Measurements from ENCODE around the gene ACADSB.
A peak's percentile ranks its signal among the peaks of the same experiment; 100 is the strongest.

The ACADSB gene

DNA sequence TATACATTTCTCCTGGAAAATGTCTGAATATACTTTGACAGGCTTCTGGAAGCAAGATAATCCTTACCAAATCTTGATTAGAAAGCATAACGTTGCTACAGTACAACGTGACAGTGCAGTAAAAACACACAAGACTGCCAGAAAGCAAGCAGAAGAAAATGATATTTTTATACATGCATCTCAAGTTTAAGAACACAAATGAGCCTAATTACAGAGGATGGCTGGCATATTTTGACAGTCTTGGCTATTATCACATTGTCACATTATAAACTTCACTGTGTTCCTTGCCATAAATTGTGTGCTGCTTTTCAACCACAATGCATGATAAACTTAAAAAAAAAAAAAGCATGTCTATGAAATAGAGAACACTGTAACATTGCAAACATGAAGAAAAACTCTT lies 4.5 kb upstream of the ACADSB start:
- no peak for DNase-seq (ENCODE audit: low spot score)

DNA sequence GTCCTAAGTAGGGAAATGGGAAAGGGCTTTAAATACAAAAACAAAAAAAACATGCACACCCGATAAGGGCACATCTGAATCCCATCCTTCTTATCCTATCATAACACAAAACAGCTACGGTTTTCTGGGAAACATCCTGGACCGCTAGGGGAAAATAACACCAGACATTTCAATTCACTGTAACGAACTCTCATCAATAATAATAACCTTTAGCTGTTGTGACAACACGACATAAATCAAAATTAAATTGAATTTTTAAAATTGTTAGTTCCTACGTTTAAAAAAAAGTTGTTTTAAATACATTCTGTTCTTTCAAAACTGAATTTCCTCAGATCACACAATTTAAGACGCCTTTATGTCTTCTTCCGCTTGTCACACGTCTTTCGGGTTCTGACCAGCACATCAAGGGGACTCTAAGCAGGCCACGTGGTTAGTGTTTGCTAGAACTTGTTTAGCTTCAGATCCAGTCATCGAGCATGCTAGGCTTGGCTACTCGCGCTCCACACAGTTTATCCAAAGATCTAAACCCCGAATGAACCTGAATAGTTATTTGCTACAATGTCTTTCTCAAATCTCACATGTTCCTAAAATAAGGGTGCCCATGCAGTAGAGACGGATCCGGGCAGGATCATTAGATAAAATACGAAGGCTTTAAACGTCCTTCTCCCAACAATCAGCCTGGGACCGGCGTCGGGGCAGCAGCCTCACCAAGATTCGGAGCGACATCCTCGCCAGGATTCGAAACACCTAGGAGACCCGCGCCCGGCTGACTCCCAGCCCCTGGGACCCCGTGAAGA lies 1.1 kb upstream of the ACADSB start:
- DNase-seq (ENCODE audit: low spot score), result peak; percentile 64

DNA sequence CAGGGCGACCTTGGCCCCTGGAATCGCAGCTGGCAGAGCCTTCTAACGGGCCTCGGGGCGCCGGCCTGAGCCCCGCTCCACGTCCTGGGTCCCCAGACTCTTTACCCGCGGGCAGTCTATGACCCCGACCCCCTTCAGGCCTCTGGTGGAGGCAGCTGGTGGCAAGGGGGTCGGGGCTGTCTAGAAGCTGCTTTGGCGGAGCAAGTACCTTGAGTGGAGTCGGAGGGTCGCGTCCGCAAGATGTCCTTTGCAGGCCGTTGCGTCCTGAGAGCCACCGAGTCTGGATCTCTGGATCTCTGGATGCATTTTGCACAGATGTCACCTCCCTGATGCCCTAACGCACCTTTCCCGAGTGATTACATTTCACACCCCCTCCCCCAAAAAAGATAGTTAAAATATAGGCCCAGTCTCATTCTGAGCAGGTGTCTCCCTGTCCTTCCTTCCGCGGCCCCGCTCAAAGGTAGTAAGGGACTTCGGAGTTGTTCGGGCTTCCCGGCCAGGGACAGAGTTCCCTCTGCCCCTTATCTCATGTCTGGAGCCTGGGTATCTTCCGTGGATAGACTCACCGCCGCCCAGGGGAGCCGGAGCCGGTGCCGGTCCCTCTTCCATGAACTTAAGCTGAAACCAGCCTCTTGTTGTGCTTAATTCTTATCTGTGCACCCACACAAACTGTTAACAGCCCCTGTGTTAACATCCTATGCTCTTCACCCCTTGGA lies 457 bp downstream of the ACADSB start:
- peak; percentile 29 for DNase-seq (ENCODE audit: low spot score)

DNA sequence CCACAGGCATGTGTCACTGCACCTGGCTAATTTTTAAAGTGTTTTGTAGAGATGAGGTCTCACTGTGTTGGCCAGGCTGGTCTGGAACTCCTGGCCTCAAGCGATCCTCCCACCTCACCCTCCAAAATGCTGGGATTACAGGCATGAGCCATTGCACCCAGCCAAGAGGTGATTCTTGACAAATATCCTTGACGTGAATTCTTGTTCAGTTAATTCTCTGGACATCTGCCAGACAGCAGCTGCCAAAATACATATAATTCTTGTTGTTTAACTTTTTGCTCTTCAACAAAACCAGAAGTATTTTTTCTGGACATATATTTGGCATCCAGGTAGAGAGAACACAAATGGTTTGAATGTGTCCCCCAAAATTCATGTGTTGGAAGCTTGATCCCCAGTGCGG lies 3.2 kb downstream of the ACADSB start:
- no peak for DNase-seq (ENCODE audit: low spot score)

GRCh38 chr10:123013456-123014419 lies 4.9 kb downstream of the ACADSB start:
- peak; percentile 53 for DNase-seq (ENCODE audit: low spot score)

- DNase-seq (ENCODE audit: low spot score), result no peak
These were observed 6.0 kb downstream of the ACADSB start for GRCh38 chr10:123014772-123015171.

DNA sequence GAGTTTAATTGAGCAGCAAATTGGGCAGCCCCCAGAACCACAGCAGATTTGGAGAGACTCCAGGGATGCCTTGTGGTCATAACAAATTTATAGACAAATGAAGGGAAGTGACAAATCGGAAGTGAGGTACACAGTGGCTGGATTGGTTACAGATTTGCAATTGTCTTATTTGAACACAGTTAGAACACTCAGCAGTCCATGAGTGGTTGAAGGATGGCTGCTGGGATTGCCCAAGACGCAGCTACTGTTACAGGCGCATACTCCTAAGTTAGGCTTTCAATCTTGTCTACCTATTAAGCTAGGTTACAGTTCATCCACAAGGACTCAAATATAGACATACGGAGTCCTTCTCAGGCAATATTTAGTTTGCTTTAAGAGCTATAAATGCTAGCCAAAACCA lies 7.4 kb downstream of the ACADSB start:
- no peak for DNase-seq (ENCODE audit: low spot score)

DNA sequence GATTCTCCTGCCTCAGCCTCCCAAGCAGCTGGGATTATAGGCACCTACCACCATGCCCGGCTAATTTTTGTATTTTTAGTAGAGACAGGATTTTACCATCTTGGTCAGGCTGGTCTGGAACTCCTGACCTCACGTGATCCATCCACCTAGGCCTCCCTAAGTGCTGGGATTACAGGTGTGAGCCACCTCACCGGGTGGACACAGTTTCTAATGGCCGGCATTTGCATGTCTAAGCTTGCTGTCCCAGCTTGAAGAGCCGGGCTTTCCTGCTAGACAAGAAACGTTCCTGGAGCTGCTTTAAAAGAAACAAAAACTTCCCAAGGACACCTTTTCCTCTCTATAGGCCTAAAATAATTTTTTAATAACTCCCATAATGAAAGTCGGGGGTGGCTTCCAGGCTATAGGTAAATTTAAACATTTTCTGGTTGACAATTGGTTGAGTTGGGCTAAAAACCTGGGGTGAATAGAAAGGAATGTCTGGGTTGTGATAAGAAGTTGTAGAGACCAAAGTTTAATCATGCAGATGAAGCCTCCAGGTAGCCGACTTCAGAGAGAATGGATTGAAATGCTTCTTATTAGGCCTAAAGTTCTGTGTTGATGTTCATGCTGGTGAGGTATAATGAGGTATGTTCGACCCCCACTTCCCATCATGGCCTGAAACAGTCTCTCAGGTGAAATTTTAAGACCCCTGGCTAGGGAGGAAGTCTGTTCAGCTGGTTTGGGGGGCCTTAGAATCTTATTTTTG lies 8.8 kb downstream of the ACADSB start:
- DNase-seq (ENCODE audit: low spot score), result no peak

- DNase-seq (ENCODE audit: low spot score), result no peak
These were observed 9.7 kb downstream of the ACADSB start for GRCh38 chr10:123018531-123018930.

DNA sequence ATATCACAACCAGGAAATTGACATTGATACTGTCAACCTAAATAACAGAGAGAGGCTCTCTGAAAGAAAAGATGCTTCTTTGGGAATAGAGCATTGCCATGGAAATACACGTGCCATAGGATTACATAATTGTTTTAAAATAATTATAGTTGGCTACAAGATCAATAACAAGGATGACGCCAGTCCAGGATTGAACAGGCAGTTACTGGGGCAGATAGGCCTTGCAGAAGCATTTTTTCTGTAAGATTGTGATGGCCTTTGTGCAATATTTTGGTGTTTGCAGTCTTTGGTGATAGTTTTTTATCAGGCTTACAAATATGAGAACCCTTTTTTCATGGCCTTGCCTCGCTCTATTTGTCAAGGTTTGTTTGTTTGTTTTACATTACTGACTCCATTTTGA lies 10.5 kb downstream of the ACADSB start:
- no peak for DNase-seq (ENCODE audit: low spot score)

DNA sequence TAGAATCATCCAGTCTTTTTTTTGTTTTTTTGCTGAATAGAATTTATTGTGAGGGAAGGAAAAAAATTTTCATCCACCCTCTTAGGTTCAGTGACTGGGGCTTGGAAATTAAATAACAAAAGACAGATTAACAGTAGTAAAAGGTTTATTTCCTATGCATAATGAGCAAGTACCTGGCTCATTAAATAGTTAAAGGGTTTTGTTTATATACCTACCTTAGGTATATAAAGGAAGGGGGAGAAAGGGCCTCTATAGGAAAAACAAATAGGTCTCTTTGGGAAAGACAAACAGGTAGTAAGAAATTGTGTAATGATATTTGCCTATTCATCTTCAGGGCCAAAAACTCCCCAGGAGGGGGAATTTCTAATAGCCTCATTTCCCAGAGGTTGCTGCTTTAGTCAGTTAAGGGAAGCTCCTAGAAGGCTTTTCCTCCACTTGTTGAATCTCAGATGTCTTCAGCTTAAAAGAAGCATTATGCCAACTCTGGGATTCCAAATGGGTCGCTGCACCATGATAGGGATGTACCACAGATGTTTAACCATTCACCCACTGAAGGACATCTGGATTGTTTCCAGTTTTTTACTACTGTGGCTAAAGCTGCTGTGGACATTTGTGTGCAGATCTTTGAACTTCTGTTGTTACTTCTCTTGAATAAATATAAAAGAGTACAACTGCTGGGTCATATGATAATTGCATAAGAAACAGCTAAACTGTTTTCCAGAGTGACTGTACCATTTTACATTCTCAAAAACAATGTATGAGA lies 11.3 kb downstream of the ACADSB start:
- no peak for DNase-seq (ENCODE audit: low spot score)

DNA sequence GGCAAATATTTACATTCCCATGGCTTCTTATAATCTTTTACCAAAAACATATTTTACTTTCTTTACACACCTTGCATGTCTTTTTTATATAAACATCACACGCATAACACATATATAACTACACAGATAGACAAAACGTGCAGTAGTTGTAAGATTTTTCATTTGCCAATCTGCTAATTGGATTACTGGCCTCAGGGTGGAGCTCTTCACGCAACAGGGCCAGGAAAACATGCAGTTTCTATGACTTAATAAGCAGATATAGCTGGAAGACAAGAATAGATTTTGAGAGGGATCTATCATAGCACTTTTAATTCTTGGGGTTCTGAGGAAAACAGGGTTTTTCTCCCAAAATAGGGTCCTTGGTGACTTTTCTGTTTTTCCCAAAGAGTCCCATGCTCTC lies 12.7 kb downstream of the ACADSB start:
- DNase-seq (ENCODE audit: low spot score), result no peak

GRCh38 chr10:123024540-123024939 lies 15.7 kb downstream of the ACADSB start:
- no peak for DNase-seq (ENCODE audit: low spot score)

DNA sequence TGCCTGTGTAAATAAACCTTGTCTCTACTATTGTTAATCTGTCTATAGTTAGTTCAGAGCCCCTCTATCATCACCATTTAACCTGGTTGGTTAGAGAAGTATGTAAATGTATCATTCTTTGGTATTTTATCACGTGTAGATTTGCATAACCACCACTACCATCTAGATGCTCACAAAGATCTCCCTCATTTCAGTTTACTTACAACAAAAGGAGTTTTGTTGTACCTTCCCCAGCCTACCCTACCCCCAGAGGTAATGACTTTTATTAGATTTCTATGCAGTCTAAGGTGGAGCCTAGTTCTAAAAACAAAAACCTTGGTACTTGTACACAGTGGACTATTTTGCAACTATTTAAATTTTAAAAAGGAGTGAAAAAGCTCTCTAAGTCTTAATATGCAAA lies 17.5 kb downstream of the ACADSB start:
- DNase-seq (ENCODE audit: low spot score), result no peak

GRCh38 chr10:123027861-123028260 lies 19.1 kb downstream of the ACADSB start:
- peak; percentile 81 for DNase-seq (ENCODE audit: low spot score)

- no peak for DNase-seq (ENCODE audit: low spot score)
These were observed 22.3 kb downstream of the ACADSB start for GRCh38 chr10:123031124-123031523.

DNA sequence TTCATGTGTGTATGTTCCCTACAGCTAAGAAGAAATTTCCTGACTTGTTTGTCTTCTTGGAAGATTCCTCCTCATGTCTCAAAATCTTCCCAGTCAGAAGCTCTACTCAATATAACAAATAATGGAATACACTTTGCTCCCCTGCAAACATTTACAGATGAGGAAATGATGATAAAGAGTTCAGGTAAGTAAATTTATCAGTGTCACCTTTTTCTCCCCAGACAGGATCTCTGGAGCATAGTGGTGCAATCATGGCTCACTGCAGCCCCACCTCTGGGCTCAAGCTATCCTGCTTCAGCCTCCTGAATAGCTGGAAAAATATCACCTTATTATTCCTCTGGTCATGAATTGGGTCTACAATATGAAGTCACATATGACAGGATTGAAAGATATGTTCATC lies 25.5 kb downstream of the ACADSB start:
- DNase-seq (ENCODE audit: low spot score), result no peak

DNA sequence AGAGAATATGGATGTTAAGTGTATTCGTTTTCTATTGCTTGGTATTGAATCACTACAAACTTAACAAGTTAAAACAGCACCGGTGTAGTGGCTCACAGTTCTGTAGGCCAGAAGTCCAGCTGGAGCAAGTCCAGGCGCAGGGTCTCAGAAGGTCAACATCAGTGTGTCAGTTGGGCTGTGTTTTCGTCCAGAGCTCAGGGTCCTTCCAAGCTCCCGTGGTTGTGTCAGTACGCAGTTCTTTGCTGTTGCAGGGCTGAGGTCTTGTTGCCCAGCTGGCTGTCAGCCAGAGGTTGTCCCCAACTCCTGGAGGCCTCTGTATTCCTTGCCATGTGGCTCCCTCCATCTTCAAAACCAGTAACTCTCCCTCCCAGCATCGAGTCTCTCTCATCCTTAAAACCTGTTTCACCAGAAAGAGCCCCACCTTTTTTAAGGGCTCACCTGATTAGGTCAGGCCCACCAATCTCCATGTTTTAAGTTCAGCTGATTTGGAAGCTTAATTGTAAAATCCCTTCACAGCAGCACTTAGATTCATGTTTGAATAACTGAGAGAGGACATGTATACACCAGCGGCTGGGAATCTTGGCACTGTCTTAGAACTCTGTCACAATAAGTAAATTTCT lies 26.8 kb downstream of the ACADSB start:
- no peak for DNase-seq (ENCODE audit: low spot score)

DNA sequence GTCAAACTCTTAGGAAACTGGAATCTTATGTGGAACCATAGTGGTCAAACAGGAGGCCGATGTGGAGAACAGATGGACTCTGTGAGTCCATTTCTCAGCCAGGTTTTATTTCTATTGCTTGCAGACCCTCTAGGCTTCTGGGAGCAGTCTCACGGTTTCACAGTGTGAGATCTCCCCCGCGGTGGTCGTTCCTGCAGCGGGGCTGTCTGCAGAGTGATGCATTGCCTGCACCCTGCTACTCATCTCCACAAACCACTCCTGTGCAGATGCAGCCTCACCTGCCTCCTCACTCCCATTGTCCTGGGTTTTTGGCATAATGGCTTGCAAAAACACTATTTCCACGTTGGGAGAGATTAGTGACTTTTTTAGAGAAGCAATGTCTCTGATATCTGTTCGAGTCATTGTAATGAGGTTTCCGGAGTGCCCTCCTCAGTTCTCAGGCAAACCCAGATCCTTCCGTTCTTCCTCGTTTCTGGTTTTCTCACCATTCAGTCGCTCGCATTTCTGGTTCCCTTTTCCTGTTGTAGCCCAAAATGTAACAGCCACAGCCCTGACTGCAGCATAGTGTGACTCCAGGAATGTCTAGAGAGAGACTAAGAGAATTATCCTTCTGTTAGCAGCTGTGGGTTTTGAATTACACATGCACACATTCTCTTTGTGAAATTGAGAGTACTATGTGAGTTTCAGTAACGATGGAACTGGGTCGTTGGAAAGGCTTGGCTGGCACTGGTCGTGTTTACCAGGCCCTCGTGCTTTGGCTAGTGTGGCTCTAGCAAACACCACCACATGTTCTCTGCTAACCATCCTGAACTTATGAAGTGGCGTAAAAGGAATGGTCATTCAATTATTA lies 30.2 kb downstream of the ACADSB start:
- DNase-seq (ENCODE audit: low spot score), result peak; percentile 31

DNA sequence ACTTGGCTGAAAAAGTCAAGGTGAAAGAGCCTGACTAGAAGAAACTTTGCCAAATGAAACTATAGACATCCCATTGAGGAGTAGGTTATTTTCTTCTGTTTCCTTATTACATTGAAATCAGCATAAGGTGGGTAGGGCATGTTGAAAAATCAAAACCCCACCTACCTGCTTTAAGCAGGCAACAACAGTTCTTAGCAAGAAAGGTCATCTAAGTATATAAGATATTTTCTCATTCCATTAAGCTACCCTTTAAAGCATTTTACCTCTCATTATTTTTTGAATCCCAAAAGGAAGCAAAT lies 30.8 kb downstream of the ACADSB start:
- no peak for DNase-seq (ENCODE audit: low spot score)
